OCI-LY7 (cell line): ENCODE data around the gene SPATA24. TPM values are rescaled to one million over a fixed set of nuclear protein-coding genes. Genes with fewer than 3 reads are reported as not detected.

Source experiments
- BruUV-seq: library from RNA; stranded (reverse); fragments of 400-500 nt; replicated peaks from 2 replicates; lab custom pipeline; 2021; lab: Mats Ljungman, UMichigan
- CTCF ChIA-PET: fragments of 300-600 bp; sonication (Branson Sonifier 250); formaldehyde crosslinking; loops from one replicate; lab custom pipeline; 2022; ENCODE audit warnings: antibody characterized with exemption; ENCODE audit not compliant: unreplicated experiment; lab: Charles Lee
- POLR2A ChIA-PET: fragments of 300-600 bp; sonication (Branson Sonifier 250); formaldehyde crosslinking; loops from one replicate; lab custom pipeline; 2022; ENCODE audit warnings: antibody characterized with exemption; lab: Charles Lee
- DNase-seq: peaks from one replicate; pipeline ENCODE4 v3.0.0-alpha.2; 2015; ENCODE audit warnings: low spot score
- H2AFZ ChIP-seq: fragments of 200-600 bp; sonication (generic), shearing (Covaris generic); 2 replicates; pipeline ENCODE4 v1.6.1; 2014; ENCODE audit warnings: mild to moderate bottlenecking, antibody characterized with exemption, low read length, moderate library complexity
- H3K27ac ChIP-seq: fragments of 200-600 bp; sonication (generic); 2 replicates; pipeline ENCODE4 v1.5.1; 2014; ENCODE audit warnings: mixed run types, low read depth, mild to moderate bottlenecking, moderate library complexity, low read length, inconsistent platforms; ENCODE audit not compliant: poor library complexity, severe bottlenecking
- H3K36me3 ChIP-seq: fragments of 200-600 bp; sonication (generic); 2 replicates; pipeline ENCODE4 v1.6.1; 2014; ENCODE audit warnings: mild to moderate bottlenecking, antibody characterized with exemption, low read length, moderate library complexity, mixed read lengths; ENCODE audit not compliant: insufficient read depth
- H3K4me1 ChIP-seq: fragments of 200-600 bp; sonication (generic); 2 replicates; pipeline ENCODE4 v1.5.1; 2014; ENCODE audit warnings: mild to moderate bottlenecking, low read length; ENCODE audit not compliant: insufficient read depth, poor library complexity, severe bottlenecking
- H3K4me2 ChIP-seq: fragments of 200-600 bp; sonication (generic); 2 replicates; pipeline ENCODE4 v1.6.1; 2014; ENCODE audit warnings: mild to moderate bottlenecking, low read length
- H3K4me3 ChIP-seq: fragments of 200-600 bp; sonication (generic); 2 replicates; pipeline ENCODE4 v1.5.1; 2014; ENCODE audit warnings: mild to moderate bottlenecking, low read depth, low read length; ENCODE audit not compliant: poor library complexity, severe bottlenecking
- H3K79me2 ChIP-seq: fragments of 200-600 bp; sonication (generic); 2 replicates; pipeline ENCODE4 v1.6.1; 2016; ENCODE audit warnings: low read depth, mild to moderate bottlenecking, low read length, moderate library complexity, mixed read lengths; ENCODE audit not compliant: insufficient read depth
- H3K9me2 ChIP-seq: fragments of 200-600 bp; sonication (generic); 2 replicates; pipeline ENCODE4 v1.6.1; 2016; ENCODE audit warnings: mild to moderate bottlenecking, low read length, mixed read lengths; ENCODE audit not compliant: insufficient read depth
- H3K9me3 ChIP-seq: fragments of 200-600 bp; sonication (generic); 2 replicates; pipeline ENCODE4 v1.6.1; 2014; ENCODE audit warnings: mild to moderate bottlenecking, mixed run types, low read length, mixed read lengths
- H4K20me1 ChIP-seq: fragments of 200-600 bp; sonication (generic); 2 replicates; pipeline ENCODE4 v1.6.1; 2014; ENCODE audit warnings: mild to moderate bottlenecking, antibody characterized with exemption, low read length, moderate library complexity, mixed read lengths; ENCODE audit not compliant: insufficient read depth
- CTCF ChIP-seq: fragments of 200-600 bp; sonication (generic); conservative IDR thresholded peaks from 2 replicates; pipeline ENCODE4 v1.5.1; 2014; ENCODE audit warnings: mild to moderate bottlenecking, antibody characterized with exemption, low read length, moderate library complexity, mixed read lengths
- EZH2phosphoT487 ChIP-seq: fragments of 200-600 bp; sonication (generic); IDR thresholded peaks from 2 replicates; pipeline ENCODE4 v1.6.1; 2018; ENCODE audit warnings: low read depth, borderline replicate concordance, mild to moderate bottlenecking, mixed run types, antibody characterized with exemption, low read length, moderate library complexity, mixed read lengths
- intact Hi-C: fragments of 100-400 bp; cut with micrococcal nuclease; formaldehyde crosslinking; loops from one replicate; pipeline ENCODE4 v1.10.0; 2022; ENCODE audit not compliant: unreplicated experiment
- total RNA-seq, 2 experiments: library from RNA; depleted of rRNA in 1 of 2; stranded (reverse); fragments of >200 nt in 1 of 2; shearing (Covaris generic) in 1 of 2; gene quantifications; 2 replicates each; pipeline ENCODE4 v1.2.3, GENCODE V29; 2014 to 2022

SPATA24 gene
- total RNA-seq, 2 experiments from 2014 or later = 9.4 to 12.0 TPM

- TF ChIP-seq CTCF (no peak), EZH2phosphoT487 (no peak)
- no peaks in the 10 kb centered on the region for H3K9me3 ChIP-seq
- no peak overlapping the region for H2AFZ ChIP-seq
- DNase-seq = no peak
- intact Hi-C loops = no loop called here
- no peaks in the 10 kb centered on the region for H4K20me1 ChIP-seq
- no peaks in the 10 kb centered on the region for H3K79me2 ChIP-seq
- no peak overlapping the region for H3K27ac ChIP-seq
- H3K36me3 ChIP-seq = peaks cover 57% of the 10 kb centered on the region
- no peak overlapping the region for H3K4me2 ChIP-seq
- no TSS peak for BruUV-seq
- no peaks in the 10 kb centered on the region for H3K9me2 ChIP-seq
- H3K4me1 ChIP-seq = no peaks in the 10 kb centered on the region
- CTCF ChIA-PET = no interaction called here
- POLR2A ChIA-PET = interaction anchor here (0.6 to 1.2 kb wide), 3 partner anchors 13 to 88 kb away, joined by 3 to 5 read pairs (median 5); partner anchors contain the start of gene MZB1
- no peak overlapping the region for H3K4me3 ChIP-seq
Measured at GRCh38 chr5:139376364-139376763, 27.5 kb downstream of the SPATA24 start.

GRCh38 chr5:139374909-139375308 lies 29.0 kb downstream of the SPATA24 start:
- no peaks in the 10 kb centered on the region for H3K9me2 ChIP-seq
- H3K4me2 ChIP-seq = no peak overlapping the region
- TF ChIP-seq EZH2phosphoT487 (no peak), CTCF (no peak)
- no peak overlapping the region for H3K4me3 ChIP-seq
- ChIA-PET POLR2A (no interaction called here), CTCF (interaction anchor here (0.6 kb wide), 1 partner anchor 357 kb away, joined by 3 read pairs; no protein-coding TSS in a partner anchor)
- H2AFZ ChIP-seq = no peak overlapping the region
- H4K20me1 ChIP-seq = no peaks in the 10 kb centered on the region
- peaks cover 70% of the 10 kb centered on the region for H3K36me3 ChIP-seq
- intact Hi-C loops = no loop called here
- no peak overlapping the region for H3K27ac ChIP-seq
- BruUV-seq = no TSS peak
- no peak for DNase-seq
- no peaks in the 10 kb centered on the region for H3K79me2 ChIP-seq
- no peaks in the 10 kb centered on the region for H3K9me3 ChIP-seq
- H3K4me1 ChIP-seq = no peaks in the 10 kb centered on the region

GRCh38 chr5:139371482-139372435 lies 32.1 kb downstream of the SPATA24 start:
- CTCF ChIA-PET = no interaction called here
- Histone ChIP-seq H2AFZ (no peak overlapping the region), H3K4me2 (no peak overlapping the region), H4K20me1 (0 out of 2 replicates have a peak, but pooled peaks cover 3% of the 10 kb centered on the region), H3K4me1 (no peaks in the 10 kb centered on the region), H3K9me3 (no peaks in the 10 kb centered on the region), H3K36me3 (peaks cover 74% of the 10 kb centered on the region), H3K4me3 (no peak overlapping the region), H3K27ac (no peak overlapping the region), H3K79me2 (no peaks in the 10 kb centered on the region), H3K9me2 (no peaks in the 10 kb centered on the region)
- TF ChIP-seq EZH2phosphoT487 (no peak), CTCF (no peak)
- DNase-seq = no peak
- intact Hi-C loops = no loop called here
- TSS peak; percentile 25 for BruUV-seq
- POLR2A ChIA-PET = interaction anchor here (0.9 kb wide), 1 partner anchor 16 kb away, joined by 3 read pairs; no protein-coding TSS in a partner anchor
